ENCODE results near the gene RABGEF1.
"Not testable (repeated sequence)": the region's sequence is repeated elsewhere in the genome, so short reads cannot be mapped to it uniquely, and the experiment has no call there.

RABGEF1 gene

DNA sequence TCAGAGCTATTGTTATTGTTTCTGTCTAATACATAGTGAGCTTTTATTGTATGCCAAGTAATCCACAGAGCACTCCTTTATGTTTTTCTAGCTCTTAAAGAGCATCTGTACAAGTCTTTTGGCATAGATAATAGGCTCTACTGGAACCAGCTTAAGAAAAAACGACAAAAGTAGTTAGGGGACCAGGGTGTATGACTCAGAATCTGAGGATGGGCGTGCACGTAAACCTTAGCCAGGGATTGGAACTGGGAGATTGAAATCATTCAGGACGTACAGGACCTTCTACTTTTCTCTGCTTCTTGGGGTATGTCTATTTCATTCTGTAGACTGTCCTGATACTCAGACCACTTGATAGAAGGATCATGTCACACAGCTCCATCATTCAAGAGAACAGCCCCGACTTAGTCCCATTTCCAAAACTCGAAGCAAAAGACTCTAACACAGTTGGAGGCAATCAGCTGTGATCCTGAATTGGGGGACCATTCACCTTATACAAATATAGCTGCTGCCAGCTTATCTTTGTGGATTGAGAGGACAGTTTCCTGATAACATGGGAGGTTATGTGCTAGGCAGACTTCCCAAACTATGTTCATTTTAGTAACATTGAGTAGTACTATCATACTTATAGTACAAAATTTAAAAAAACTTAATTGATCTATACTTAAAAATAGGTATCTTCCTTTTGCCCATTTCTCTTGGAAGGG, 24.9 kb downstream of the RABGEF1 start:
- DNase-seq (ENCODE audit: low spot score) = not testable (repeated sequence)

DNA sequence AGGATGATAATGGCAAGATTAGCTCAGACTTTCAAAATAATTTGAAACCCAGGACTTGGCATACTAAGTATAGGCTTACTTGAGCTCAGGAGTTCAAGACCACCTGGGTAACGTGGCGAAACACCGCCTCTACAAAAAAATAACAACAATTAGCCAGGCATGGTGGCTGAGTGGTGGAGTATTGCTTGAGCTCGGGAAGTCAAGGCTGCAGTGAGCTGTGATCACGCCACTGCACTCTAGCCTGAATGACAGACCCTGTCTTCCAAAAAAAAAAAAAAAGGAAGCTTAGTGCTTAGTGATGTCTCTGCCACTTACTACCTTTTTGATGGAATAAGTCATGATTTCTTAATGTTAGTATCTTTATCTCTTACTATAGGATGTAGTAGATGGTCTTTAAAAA, 25.5 kb downstream of the RABGEF1 start:
- DNase-seq (ENCODE audit: low spot score) = no peak

DNA sequence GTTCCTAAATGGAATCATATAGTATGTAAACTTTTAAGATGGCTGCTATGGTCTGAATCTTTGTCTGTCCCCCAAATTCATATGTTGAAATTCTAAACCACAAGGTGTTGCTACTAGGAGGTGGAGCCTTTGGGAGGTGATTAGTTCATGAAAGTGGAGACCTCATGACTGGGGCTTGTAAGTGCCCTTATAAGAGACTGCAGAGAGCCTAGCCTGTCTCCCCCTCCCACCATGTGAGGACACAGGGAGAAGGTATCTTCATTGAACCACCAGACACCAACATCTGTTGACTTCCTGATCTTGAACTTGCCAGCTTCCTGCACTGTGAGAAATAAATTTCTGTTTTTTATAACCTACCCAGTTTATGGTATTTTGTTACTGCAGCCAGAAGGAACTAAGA, 27.0 kb downstream of the RABGEF1 start:
- DNase-seq (ENCODE audit: low spot score) = not testable (repeated sequence)

- no peak for DNase-seq (ENCODE audit: low spot score)
Measured at GRCh38 chr7:66768865-66769832, 28.6 kb downstream of the RABGEF1 start.

DNA sequence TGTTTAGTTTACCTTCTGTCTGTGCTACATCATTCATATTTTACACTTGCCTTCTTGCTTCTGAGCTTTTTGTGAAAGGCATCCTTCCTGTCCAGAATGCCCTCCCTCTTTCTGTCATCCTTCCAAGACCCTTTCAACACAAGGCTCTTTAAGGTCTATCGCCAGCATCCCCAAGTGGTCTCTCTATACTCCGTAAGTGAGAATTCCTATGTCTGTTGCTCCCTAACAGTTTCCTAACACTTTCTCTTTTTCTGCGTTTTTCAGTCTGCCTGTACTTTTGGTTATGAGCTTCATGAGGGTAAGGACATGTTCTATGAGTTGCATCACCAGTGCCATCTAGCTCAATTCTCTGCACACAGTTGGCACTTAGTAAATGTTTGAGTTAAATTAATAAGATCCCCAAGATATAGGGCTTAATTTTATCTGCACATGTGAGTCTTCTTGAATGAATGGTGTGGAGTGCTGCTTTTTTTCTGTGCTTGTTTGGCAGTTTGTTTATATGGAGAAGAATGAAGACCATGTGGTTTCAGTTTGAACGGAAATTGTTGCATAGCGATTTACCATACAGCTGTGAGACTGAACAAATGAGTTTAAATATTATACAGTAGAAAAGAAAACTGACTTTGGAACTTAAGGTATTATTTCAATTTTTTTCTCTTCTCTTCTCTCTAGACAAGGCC, 29.4 kb downstream of the RABGEF1 start:
- no peak for DNase-seq (ENCODE audit: low spot score)

DNA sequence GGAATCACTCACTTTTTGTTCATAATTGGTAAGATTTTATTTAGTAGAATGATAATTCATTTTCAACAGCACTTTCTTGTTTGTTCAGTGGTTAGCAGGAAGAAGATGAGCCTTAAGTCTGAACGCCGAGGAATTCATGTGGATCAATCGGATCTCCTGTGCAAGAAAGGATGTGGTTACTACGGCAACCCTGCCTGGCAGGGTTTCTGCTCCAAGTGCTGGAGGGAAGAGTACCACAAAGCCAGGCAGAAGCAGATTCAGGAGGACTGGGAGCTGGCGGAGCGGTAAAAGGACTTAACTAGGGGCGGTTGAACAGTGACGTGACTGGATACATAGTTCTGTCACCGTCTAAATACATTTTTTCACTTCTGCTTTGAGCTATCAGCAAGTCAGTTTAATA, 31.3 kb downstream of the RABGEF1 start:
- DNase-seq (ENCODE audit: low spot score) = no peak

DNA sequence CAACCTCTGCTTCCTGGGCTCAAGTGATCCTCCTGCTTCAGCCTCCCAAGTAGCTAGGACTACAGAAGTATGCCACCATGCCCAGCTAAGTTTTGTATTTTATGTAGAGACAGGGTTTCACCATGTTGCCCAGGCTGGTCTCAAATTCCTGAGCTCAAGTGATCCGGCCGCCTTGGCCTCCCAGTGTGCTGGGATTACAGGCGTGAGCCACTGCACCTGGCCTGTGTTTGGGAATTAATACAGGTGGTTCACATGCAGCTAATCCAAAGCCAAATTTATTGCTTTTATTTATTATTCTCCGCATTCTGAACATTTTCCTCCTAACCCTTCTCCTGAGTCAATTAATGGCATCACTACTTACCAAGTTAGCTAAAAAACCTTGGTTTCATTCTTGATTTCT, 33.2 kb downstream of the RABGEF1 start:
- DNase-seq (ENCODE audit: low spot score) = not testable (repeated sequence)

DNA sequence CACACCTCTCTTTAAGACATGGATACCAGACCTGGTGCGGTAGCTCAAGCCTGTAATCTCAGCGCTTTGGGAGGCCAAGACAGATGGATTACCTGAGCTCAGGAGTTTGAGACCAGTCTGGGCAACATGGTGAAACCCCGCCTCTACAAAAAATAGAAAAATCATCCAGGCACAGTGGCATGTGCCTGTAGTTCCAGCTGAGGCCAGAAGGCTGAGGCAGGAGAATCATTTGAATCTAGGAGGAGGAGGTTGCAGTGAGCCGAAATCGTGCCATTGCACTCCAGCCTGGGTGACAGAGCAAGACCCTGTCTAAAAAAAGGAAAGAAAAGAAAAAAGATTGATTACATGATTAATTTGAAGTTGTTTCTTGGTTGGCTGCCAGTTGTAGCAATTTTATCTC, 35.9 kb downstream of the RABGEF1 start:
- not testable (repeated sequence) for DNase-seq (ENCODE audit: low spot score)

GRCh38 chr7:66776800-66777442, 36.4 kb downstream of the RABGEF1 start:
- DNase-seq (ENCODE audit: low spot score) = no peak

DNA sequence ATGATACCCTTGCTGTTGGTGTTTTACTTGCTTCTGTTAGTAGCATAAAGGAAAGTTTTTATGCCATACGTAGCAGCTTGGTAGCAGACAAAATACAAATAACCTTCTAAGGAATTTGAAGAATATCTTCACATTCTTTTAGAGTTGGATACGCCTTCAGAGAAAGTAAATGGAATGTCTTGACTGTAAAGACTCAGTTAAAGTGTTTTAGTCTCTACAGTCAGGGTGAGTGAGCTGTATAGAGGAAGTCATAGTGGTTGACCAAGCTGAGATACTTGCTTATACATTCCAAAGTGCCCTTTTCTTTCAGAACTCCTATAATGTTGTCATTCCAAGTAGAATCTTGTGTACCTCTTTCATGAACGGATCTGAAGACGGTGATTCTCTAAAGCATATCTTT, 37.7 kb downstream of the RABGEF1 start:
- DNase-seq (ENCODE audit: low spot score) = no peak

GRCh38 chr7:66779669-66780409, 39.3 kb downstream of the RABGEF1 start:
- DNase-seq (ENCODE audit: low spot score) = no peak

- no peak for DNase-seq (ENCODE audit: low spot score)
Measured at GRCh38 chr7:66781408-66782090, 41.0 kb downstream of the RABGEF1 start.

GRCh38 chr7:66782875-66783274, 42.3 kb downstream of the RABGEF1 start:
- DNase-seq (ENCODE audit: low spot score) = not testable (repeated sequence)

- not testable (repeated sequence) for DNase-seq (ENCODE audit: low spot score)
Measured at GRCh38 chr7:66783887-66784595, 43.5 kb downstream of the RABGEF1 start.

GRCh38 chr7:66790196-66790595, 49.7 kb downstream of the RABGEF1 start:
- DNase-seq (ENCODE audit: low spot score) = no peak

DNA sequence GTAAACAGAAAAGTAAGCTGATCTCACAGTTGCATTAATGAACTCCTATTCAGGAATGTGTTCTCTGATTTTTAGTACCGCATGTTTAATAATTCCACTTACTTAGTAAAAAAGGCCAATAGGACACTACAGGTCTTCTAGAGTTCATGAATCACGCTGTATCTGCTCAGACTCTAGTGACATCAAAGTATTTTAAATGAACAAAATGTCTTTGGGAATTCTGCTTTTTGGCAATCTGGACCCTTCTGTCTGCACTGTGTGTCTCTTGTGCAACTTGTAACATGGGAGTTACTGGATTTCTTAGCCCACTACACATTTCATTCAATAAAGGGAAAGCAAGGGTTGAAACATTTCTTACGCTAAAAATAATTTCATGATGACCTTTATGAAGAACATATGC, 50.2 kb downstream of the RABGEF1 start:
- no peak for DNase-seq (ENCODE audit: low spot score)

DNA sequence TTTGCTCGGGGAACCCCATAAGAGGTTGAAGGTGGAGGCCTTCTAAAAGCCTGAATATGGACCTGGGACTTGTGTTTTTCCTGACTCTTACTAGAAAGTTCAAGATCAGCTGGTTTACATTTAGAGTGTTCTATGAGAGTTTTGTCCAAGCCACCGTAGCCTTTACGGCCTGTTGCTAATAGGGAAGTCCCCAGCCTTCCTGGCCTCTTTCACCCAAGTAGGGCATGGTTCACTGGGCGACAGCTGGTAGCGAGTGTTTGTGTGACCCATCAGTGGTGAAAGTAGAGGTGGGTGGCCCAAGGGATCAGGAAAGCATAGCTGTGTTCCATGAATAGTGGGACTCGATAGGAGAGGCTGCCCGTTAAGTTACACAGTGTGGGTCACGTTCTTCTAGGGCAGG, 60.1 kb downstream of the RABGEF1 start:
- no peak for DNase-seq (ENCODE audit: low spot score)

DNA sequence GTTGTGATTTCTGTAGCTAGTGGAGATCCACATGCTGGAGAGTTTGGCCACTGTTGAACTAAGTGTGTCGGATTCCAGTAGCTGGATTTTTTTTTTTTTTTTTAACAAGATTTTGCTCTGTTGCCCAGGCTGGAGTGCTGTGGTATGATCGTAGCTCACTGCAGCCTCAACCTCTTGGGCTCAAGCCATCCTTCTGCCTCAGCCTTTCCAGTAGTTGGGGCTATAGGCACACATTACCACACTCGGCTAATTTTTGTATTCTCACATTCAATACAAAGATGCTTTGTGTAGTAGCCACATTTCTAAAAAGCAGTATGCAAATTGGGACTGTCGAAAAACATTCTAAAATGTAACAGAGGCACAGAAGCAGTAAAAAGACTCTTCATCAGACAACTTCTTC, 63.5 kb downstream of the RABGEF1 start:
- no peak for DNase-seq (ENCODE audit: low spot score)

DNA sequence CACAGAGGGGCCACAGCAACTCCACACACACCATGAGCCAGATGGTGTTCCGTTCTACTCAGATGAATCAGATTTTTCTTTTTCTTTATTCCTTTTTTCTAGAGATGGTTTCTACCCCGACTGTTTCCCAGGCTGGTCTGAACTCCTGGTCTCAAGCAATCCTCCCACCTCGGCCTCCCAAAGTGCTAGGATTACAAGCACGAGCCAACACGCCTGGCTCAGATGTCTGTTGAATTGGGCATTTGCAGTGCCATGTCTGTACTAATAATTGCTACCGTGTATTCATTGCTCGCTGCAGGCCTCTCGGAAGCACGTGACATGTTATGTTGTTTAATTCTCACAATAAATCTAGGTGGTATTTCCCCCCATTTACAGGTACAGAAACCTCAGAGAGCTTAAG, 67.2 kb downstream of the RABGEF1 start:
- no peak for DNase-seq (ENCODE audit: low spot score)

- DNase-seq (ENCODE audit: low spot score) = no peak
Measured at GRCh38 chr7:66810716-66811115, 70.2 kb downstream of the RABGEF1 start.

All from CD4-positive, alpha-beta T cell treated with Interleukin-6 at 100 ng/mL for 8 hours (primary cell).